Mesendoderm (in vitro differentiated cells): ENCODE results near the gene FBRSL1.

ENCODE experiments used
- DNase-seq: peaks from one replicate; pipeline ENCODE4 v3.0.0; 2013
- H2AK5ac ChIP-seq: 2 replicates; pipeline ENCODE4 v1.6.1; 2013; ENCODE audit warnings: low read length, inconsistent platforms
- H2BK120ac ChIP-seq: 2 replicates; pipeline ENCODE4 v1.6.1; 2013; ENCODE audit warnings: low read depth, mild to moderate bottlenecking, low read length, moderate library complexity, mixed read lengths
- H2BK15ac ChIP-seq: replicated peaks from 2 replicates; pipeline ENCODE4 v1.6.1; 2013; ENCODE audit warnings: low read depth, mild to moderate bottlenecking, moderate library complexity
- H2BK5ac ChIP-seq: 2 replicates; pipeline ENCODE4 v1.6.1; 2013; ENCODE audit warnings: low read length, inconsistent platforms
- H3K18ac ChIP-seq: 2 replicates; pipeline ENCODE4 v1.6.1; 2013; ENCODE audit warnings: mild to moderate bottlenecking, low read length, mixed read lengths
- H3K23ac ChIP-seq: one replicate; pipeline ENCODE4 v1.6.1; 2013; ENCODE audit warnings: low read length
- H3K27ac ChIP-seq: 2 replicates; pipeline ENCODE4 v1.5.1; 2013; ENCODE audit warnings: low read depth, mild to moderate bottlenecking, inconsistent platforms, low read length, moderate library complexity
- H3K27me3 ChIP-seq: 2 replicates; pipeline ENCODE4 v1.6.1; 2013; ENCODE audit warnings: low read length, control low read depth, mild to moderate bottlenecking, inconsistent platforms; ENCODE audit not compliant: insufficient read depth, poor library complexity
- H3K36me3 ChIP-seq: 2 replicates; pipeline ENCODE4 v1.6.1; 2013; ENCODE audit warnings: low read length, inconsistent platforms; ENCODE audit not compliant: control insufficient read depth, insufficient read depth
- H3K4ac ChIP-seq: one replicate; pipeline ENCODE4 v1.6.1; 2013; ENCODE audit warnings: low read depth, mild to moderate bottlenecking, low read length, moderate library complexity
- H3K4me1 ChIP-seq: 2 replicates; pipeline ENCODE4 v1.6.1; 2013; ENCODE audit warnings: low read depth, low read length, inconsistent platforms; ENCODE audit not compliant: control insufficient read depth
- H3K4me2 ChIP-seq: 2 replicates; pipeline ENCODE4 v1.6.1; 2013; ENCODE audit warnings: low read length
- H3K4me3 ChIP-seq: 2 replicates; pipeline ENCODE4 v1.5.1; 2013; ENCODE audit warnings: mild to moderate bottlenecking, low read length
- H3K56ac ChIP-seq: one replicate; pipeline ENCODE4 v1.6.1; 2013; ENCODE audit warnings: low read length
- H3K79me1 ChIP-seq: 2 replicates; pipeline ENCODE4 v1.6.1; 2013; ENCODE audit warnings: low read length, inconsistent platforms
- H3K79me2 ChIP-seq: 2 replicates; pipeline ENCODE4 v1.6.1; 2013; ENCODE audit warnings: mild to moderate bottlenecking, low read length; ENCODE audit not compliant: control insufficient read depth, insufficient read depth
- H3K9ac ChIP-seq: 2 replicates; pipeline ENCODE4 v1.6.1; 2013; ENCODE audit warnings: low read length, inconsistent platforms
- H4K5ac ChIP-seq: one replicate; pipeline ENCODE4 v1.6.1; 2013; ENCODE audit warnings: low read length
- H4K8ac ChIP-seq: one replicate; pipeline ENCODE4 v1.6.1; 2013; ENCODE audit warnings: low read depth, mild to moderate bottlenecking, control low read depth, low read length, moderate library complexity
- WGBS: extraction: QIAGEN DNeasy Blood & Tissue Kit; methylation state at CpG from one replicate; pipeline ENCODE4 v1.1.7; 2013; ENCODE audit warnings: low lambda C conversion rate, missing lambda C conversion rate; ENCODE audit not compliant: insufficient coverage; ENCODE audit errors: extremely low coverage; 5-methylcytosine and 5-hydroxymethylcytosine counted together

The FBRSL1 gene

GRCh38 chr12:132558861-132559623 lies 69.1 kb downstream of the FBRSL1 start:
- Histone ChIP-seq H2BK120ac (no peak overlapping the region), H3K23ac (no peak overlapping the region), H3K79me1 (peaks cover 2% of the 10 kb centered on the region), H3K4ac (no peak overlapping the region), H4K5ac (no peak overlapping the region), H2BK15ac (no peak overlapping the region), H3K36me3 (no peaks in the 10 kb centered on the region), H2BK5ac (no peak overlapping the region), H3K9ac (no peak overlapping the region), H2AK5ac (no peak overlapping the region), H3K4me1 (no peaks in the 10 kb centered on the region), H3K4me3 (no peak overlapping the region), H3K56ac (no peak overlapping the region), H3K27ac (no peak overlapping the region), H3K27me3 (no peaks in the 10 kb centered on the region), H3K4me2 (no peak overlapping the region), H3K79me2 (peaks cover 11% of the 10 kb centered on the region), H3K18ac (no peak overlapping the region), H4K8ac (no peak overlapping the region)
- no CpG with 5 or more reads among the region's 45 CpGs for WGBS
- DNase-seq = no peak

DNA sequence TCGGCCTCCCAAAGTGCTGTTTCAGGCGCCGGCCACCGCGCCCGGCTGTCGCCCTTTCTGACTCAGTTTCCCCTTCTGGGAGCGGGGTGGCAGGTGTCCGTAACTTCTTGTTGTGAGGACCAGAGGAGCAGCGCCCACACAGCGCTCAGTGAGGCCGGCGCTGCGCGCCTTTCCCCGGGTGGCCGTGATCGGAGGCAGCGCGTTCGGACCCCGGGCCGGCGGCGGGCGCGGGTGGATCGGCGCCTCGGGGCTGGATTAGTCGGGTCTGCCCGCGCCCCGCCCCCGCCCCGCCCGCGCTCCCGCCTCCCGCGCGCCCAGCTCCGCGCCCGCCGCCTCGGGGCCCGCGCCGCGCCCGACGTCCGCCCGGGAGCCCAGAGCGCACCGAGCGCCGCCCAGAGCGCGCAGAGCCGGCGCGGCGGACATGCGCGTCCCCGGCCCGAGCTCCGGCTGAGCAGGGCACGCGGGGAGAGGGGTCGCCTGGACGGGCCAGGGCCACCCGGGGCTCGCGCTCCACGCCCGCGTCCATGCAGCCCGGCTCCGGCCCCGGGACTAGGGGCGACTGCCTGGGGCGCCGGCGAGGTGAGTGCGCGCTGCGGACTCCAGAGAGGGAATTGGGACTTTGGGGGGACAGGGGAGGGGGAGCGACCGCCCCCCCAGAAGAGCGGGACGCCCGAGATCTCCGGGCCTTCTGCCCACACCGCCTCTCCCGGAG lies 69.9 kb downstream of the FBRSL1 start:
- peak; percentile 55 for DNase-seq

DNA sequence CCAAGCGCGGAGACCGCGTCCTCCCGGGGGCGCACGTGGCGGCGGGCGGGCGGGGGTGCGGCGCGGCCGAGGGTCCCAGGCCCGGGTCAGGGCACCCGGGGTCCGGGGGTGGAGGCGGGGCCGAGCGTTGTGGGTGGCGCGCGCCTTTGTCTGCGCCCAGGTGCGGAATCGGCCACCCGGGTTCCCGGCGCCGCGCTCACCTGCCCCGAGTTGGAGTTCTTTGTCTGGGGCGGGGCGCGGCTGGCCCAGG lies 70.3 kb downstream of the FBRSL1 start:
- no CpG with 5 or more reads among the region's 36 CpGs for WGBS
- Histone ChIP-seq H3K23ac (peak overlapping the region; percentile 3), H3K4me3 (peak overlapping the region; percentile 7), H2BK120ac (no peak overlapping the region), H2AK5ac (no peak overlapping the region), H4K5ac (no peak overlapping the region), H3K79me2 (peaks cover 11% of the 10 kb centered on the region), H3K9ac (peak overlapping the region; percentile 57), H3K79me1 (peaks cover 4% of the 10 kb centered on the region), H4K8ac (no peak overlapping the region), H3K27me3 (no peaks in the 10 kb centered on the region), H2BK5ac (no peak overlapping the region), H3K4ac (no peak overlapping the region), H3K4me1 (no peaks in the 10 kb centered on the region), H3K18ac (peak overlapping the region; percentile 54), H2BK15ac (no peak overlapping the region), H3K4me2 (peak overlapping the region; percentile 81), H3K36me3 (peaks cover 2% of the 10 kb centered on the region), H3K56ac (peak overlapping the region; percentile 59), H3K27ac (no peak overlapping the region)
- DNase-seq = no peak

More for the DNA sequence above, 69.9 kb downstream of the FBRSL1 start:
- H3K23ac ChIP-seq = no peak overlapping the region
- no peak overlapping the region for H4K8ac ChIP-seq
- no peak overlapping the region for H2AK5ac ChIP-seq
- peak overlapping the region; percentile 59 for H3K56ac ChIP-seq
- H3K79me1 ChIP-seq = peaks cover 2% of the 10 kb centered on the region
- H3K27me3 ChIP-seq = no peaks in the 10 kb centered on the region
- peaks cover 11% of the 10 kb centered on the region for H3K79me2 ChIP-seq
- no peak overlapping the region for H2BK15ac ChIP-seq
- H3K4ac ChIP-seq = no peak overlapping the region
- no peak overlapping the region for H4K5ac ChIP-seq
- no peaks in the 10 kb centered on the region for H3K36me3 ChIP-seq
- no peaks in the 10 kb centered on the region for H3K4me1 ChIP-seq
- peak overlapping the region; percentile 44 for H3K4me2 ChIP-seq
- peak overlapping the region; percentile 7 for H3K4me3 ChIP-seq
- no peak overlapping the region for H2BK5ac ChIP-seq
- peak overlapping the region; percentile 54 for H3K18ac ChIP-seq
- no CpG with 5 or more reads among the region's 98 CpGs for WGBS
- no peak overlapping the region for H3K27ac ChIP-seq
- H2BK120ac ChIP-seq = no peak overlapping the region
- H3K9ac ChIP-seq = peak overlapping the region; percentile 57

DNA sequence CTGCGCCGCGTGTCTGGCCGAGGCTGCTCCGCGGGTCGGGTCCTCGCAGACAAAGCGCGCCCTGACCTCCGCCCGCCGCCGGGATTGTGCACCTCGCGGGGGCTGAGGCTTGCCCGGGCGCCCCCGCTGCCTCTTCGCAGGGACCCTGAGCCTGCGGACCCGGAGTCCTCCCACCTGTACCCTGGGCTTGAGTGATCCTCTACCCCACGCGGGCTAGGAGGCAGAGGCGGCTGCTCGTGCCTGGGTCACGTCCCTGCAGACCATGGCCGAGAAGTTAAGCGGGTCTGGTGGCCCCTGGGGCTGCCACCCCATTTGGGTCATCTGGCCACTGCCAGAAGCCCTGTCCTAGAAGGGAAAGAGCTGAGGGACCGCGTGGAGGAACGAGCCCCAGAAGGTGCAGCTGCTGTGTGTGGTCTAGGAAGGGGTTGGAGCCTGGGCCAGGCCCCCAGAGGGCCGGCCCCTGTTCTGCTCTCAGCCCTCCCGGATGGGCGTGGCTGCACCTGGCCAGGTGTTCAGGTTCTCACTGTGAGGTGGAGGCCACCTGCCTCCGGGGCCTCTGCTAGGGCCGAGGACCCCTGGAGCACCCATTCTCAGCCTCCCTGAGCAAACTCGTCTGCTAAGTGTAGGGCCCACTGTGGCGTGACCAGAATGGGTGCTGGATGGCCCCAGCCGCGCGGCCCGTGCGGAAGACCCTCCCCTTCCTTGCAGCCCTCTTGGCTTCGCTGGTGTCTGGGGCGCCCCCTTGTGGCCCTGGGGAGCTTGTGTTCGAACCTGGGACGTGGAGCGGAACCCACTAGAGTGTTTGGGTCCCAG lies 70.9 kb downstream of the FBRSL1 start:
- Histone ChIP-seq H4K8ac (no peak overlapping the region), H3K4me2 (peak overlapping the region; percentile 81), H2AK5ac (no peak overlapping the region), H3K23ac (peak overlapping the region; percentile 3), H3K4me1 (no peaks in the 10 kb centered on the region), H2BK15ac (no peak overlapping the region), H3K36me3 (peaks cover 4% of the 10 kb centered on the region), H2BK5ac (no peak overlapping the region), H3K27ac (no peak overlapping the region), H3K4me3 (peak overlapping the region; percentile 7), H2BK120ac (no peak overlapping the region), H4K5ac (no peak overlapping the region), H3K18ac (no peak overlapping the region), H3K9ac (peak overlapping the region; percentile 57), H3K79me2 (peaks cover 14% of the 10 kb centered on the region), H3K79me1 (peaks cover 9% of the 10 kb centered on the region), H3K4ac (no peak overlapping the region), H3K27me3 (no peaks in the 10 kb centered on the region), H3K56ac (peak overlapping the region; percentile 59)
- DNase-seq = peak; percentile 88
- WGBS = no CpG with 5 or more reads among the region's 49 CpGs
